Measurements from ENCODE around the gene KSR2. TPM values are rescaled to one million over a fixed set of nuclear protein-coding genes. Genes with fewer than 3 reads are reported as not detected.

Gene KSR2
- total RNA-seq, 1 donor from 2014 or later: not detected

- TF ChIP-seq, protein P1, sequence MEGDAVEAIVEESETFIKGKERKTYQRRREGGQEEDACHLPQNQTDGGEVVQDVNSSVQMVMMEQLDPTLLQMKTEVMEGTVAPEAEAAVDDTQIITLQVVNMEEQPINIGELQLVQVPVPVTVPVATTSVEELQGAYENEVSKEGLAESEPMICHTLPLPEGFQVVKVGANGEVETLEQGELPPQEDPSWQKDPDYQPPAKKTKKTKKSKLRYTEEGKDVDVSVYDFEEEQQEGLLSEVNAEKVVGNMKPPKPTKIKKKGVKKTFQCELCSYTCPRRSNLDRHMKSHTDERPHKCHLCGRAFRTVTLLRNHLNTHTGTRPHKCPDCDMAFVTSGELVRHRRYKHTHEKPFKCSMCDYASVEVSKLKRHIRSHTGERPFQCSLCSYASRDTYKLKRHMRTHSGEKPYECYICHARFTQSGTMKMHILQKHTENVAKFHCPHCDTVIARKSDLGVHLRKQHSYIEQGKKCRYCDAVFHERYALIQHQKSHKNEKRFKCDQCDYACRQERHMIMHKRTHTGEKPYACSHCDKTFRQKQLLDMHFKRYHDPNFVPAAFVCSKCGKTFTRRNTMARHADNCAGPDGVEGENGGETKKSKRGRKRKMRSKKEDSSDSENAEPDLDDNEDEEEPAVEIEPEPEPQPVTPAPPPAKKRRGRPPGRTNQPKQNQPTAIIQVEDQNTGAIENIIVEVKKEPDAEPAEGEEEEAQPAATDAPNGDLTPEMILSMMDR (IDR thresholded peaks at IDR 0.05): no peak
- Mint-ChIP-seq H3K27ac (ENCODE audit: unreplicated experiment) (no peak overlapping the region), H3K4me1 (ENCODE audit: low read depth) (no peaks in the 10 kb centered on the region), H3K27me3 (ENCODE audit: low read depth) (peaks cover 18% of the 10 kb centered on the region), H3K9me3 (ENCODE audit: low read depth) (no peaks in the 10 kb centered on the region), H3K4me3 (ENCODE audit: unreplicated experiment) (no peak overlapping the region), H3K36me3 (ENCODE audit: low read depth) (no peaks in the 10 kb centered on the region)
- DNase-seq (ENCODE audit: low spot score): no peak
Observed at GRCh38 chr12:117523971-117524370, 444.8 kb downstream of the KSR2 start.

GRCh38 chr12:117522559-117522958 lies 446.2 kb downstream of the KSR2 start:
- Mint-ChIP-seq H3K4me3 (ENCODE audit: unreplicated experiment) (no peak overlapping the region), H3K9me3 (ENCODE audit: low read depth) (no peaks in the 10 kb centered on the region), H3K4me1 (ENCODE audit: low read depth) (no peaks in the 10 kb centered on the region), H3K27me3 (ENCODE audit: low read depth) (peaks cover 10% of the 10 kb centered on the region), H3K27ac (ENCODE audit: unreplicated experiment) (no peak overlapping the region), H3K36me3 (ENCODE audit: low read depth) (no peaks in the 10 kb centered on the region)
- TF ChIP-seq, protein P1 (IDR thresholded peaks at IDR 0.05): no peak
- no peak for DNase-seq (ENCODE audit: low spot score)

GRCh38 chr12:117521867-117522266 lies 446.9 kb downstream of the KSR2 start:
- Mint-ChIP-seq H3K4me3 (ENCODE audit: unreplicated experiment) (no peak overlapping the region), H3K36me3 (ENCODE audit: low read depth) (no peaks in the 10 kb centered on the region), H3K27me3 (ENCODE audit: low read depth) (peaks cover 12% of the 10 kb centered on the region), H3K9me3 (ENCODE audit: low read depth) (no peaks in the 10 kb centered on the region), H3K4me1 (ENCODE audit: low read depth) (no peaks in the 10 kb centered on the region), H3K27ac (ENCODE audit: unreplicated experiment) (no peak overlapping the region)
- TF ChIP-seq, protein P1 (IDR thresholded peaks at IDR 0.05): no peak
- no peak for DNase-seq (ENCODE audit: low spot score)

DNA sequence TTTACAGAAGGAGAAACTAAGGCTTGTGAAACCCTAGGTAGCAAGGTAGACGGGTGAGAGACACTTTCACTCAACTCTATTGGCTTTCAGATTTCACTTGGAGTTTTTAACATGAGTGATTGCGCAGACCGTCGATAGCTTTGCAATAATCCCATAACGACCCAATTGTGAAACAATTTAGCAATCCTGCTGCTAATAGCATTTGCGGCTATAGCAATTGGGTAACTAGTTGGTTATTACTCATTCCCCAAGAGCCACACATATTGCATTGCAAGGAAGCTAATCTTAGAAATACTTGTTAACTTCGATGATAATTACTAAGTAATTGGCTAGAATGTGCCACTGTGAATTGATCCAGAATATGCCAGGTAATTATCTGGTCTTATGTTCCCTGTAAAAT lies 447.4 kb downstream of the KSR2 start:
- H3K9me3 Mint-ChIP-seq (ENCODE audit: low read depth): no peaks in the 10 kb centered on the region
- peaks cover 12% of the 10 kb centered on the region for H3K27me3 Mint-ChIP-seq (ENCODE audit: low read depth)
- H3K27ac Mint-ChIP-seq (ENCODE audit: unreplicated experiment): no peak overlapping the region
- no peak for DNase-seq (ENCODE audit: low spot score)
- H3K4me3 Mint-ChIP-seq (ENCODE audit: unreplicated experiment): no peak overlapping the region
- no peaks in the 10 kb centered on the region for H3K36me3 Mint-ChIP-seq (ENCODE audit: low read depth)
- TF ChIP-seq, protein P1 (IDR thresholded peaks at IDR 0.05): no peak
- H3K4me1 Mint-ChIP-seq (ENCODE audit: low read depth): no peaks in the 10 kb centered on the region

GRCh38 chr12:117518594-117519270 lies 450.1 kb downstream of the KSR2 start:
- DNase-seq (ENCODE audit: low spot score): no peak
- peaks cover 21% of the 10 kb centered on the region for H3K27me3 Mint-ChIP-seq (ENCODE audit: low read depth)
- no peaks in the 10 kb centered on the region for H3K9me3 Mint-ChIP-seq (ENCODE audit: low read depth)

More at GRCh38 chr12:117518594-117519270, 450.1 kb downstream of the KSR2 start:
- no peaks in the 10 kb centered on the region for H3K36me3 Mint-ChIP-seq (ENCODE audit: low read depth)
- no peak overlapping the region for H3K4me3 Mint-ChIP-seq (ENCODE audit: unreplicated experiment)
- no peak overlapping the region for H3K27ac Mint-ChIP-seq (ENCODE audit: unreplicated experiment)
- TF ChIP-seq, protein P1 (IDR thresholded peaks at IDR 0.05): no peak
- H3K4me1 Mint-ChIP-seq (ENCODE audit: low read depth): peaks cover 4% of the 10 kb centered on the region
